WTC11 (cell line): Measurements from ENCODE around the gene ADA. TPM values are rescaled to one million over a fixed set of nuclear protein-coding genes. Genes with fewer than 3 reads are reported as not detected.

Experiments
- ATAC-seq: fragments of 200-7000 bp; cut with Tn5 transposase; 2 replicates; pipeline ENCODE4 v1.10.0; 2021; ENCODE audit warnings: mild to moderate bottlenecking, moderate library complexity
- CTCF ChIA-PET: fragments of 300-600 bp; sonication (Branson Sonifier 250); formaldehyde crosslinking; loops from one replicate; lab custom pipeline; 2021; ENCODE audit warnings: antibody characterized with exemption; lab: Charles Lee
- POLR2A ChIA-PET: fragments of 350-600 bp; sonication (Branson Sonifier 250); formaldehyde crosslinking; loops from one replicate; lab custom pipeline; 2021; ENCODE audit warnings: antibody characterized with exemption; lab: Charles Lee
- DNase-seq: peaks from one replicate; pipeline ENCODE4 v3.0.0; 2021; ENCODE audit warnings: low spot score
- H3K27ac Mint-ChIP-seq: 2 replicates; pipeline ENCODE4 v1.8.0; 2021; ENCODE audit warnings: mixed read lengths
- H3K27me3 Mint-ChIP-seq: 2 replicates; pipeline ENCODE4 v1.8.0; 2021; ENCODE audit warnings: low read depth, mild to moderate bottlenecking, moderate library complexity, mixed read lengths
- H3K36me3 Mint-ChIP-seq: 2 replicates; pipeline ENCODE4 v1.8.0; 2021; ENCODE audit warnings: mixed read lengths
- H3K4me1 Mint-ChIP-seq: 2 replicates; pipeline ENCODE4 v1.8.0; 2022; ENCODE audit warnings: mixed read lengths
- H3K4me3 Mint-ChIP-seq: 2 replicates; pipeline ENCODE4 v1.8.0; 2021; ENCODE audit warnings: mild to moderate bottlenecking, moderate library complexity, mixed read lengths
- H3K9me3 Mint-ChIP-seq: 2 replicates; pipeline ENCODE4 v1.8.0; 2021; ENCODE audit warnings: mixed read lengths
- AFF4 ChIP-seq: sonication (generic); formaldehyde crosslinking; IDR thresholded peaks from 2 replicates; pipeline ENCODE4 v1.8.1; 2023; ENCODE audit warnings: mild to moderate bottlenecking, missing genetic modification reagents, borderline replicate concordance
- ATF3 ChIP-seq: sonication (generic); formaldehyde crosslinking; conservative IDR thresholded peaks from 2 replicates; pipeline ENCODE4 v1.8.1; 2022; ENCODE audit warnings: mild to moderate bottlenecking, missing genetic modification reagents
- CREM ChIP-seq: sonication (generic); formaldehyde crosslinking; IDR thresholded peaks from 2 replicates; pipeline ENCODE4 v1.8.1; 2022; ENCODE audit warnings: mild to moderate bottlenecking, missing genetic modification reagents, moderate library complexity
- E2F5 ChIP-seq: sonication (generic); formaldehyde crosslinking; IDR thresholded peaks from 2 replicates; pipeline ENCODE4 v1.8.1; 2022; ENCODE audit warnings: mild to moderate bottlenecking, moderate library complexity, missing genetic modification reagents
- ELF4 ChIP-seq: sonication (generic); formaldehyde crosslinking; IDR thresholded peaks from 2 replicates; pipeline ENCODE4 v1.8.1; 2022; ENCODE audit warnings: low read depth, mild to moderate bottlenecking, moderate library complexity, missing genetic modification reagents
- ETV6 ChIP-seq: sonication (generic); formaldehyde crosslinking; IDR thresholded peaks from 2 replicates; pipeline ENCODE4 v1.8.1; 2022; ENCODE audit warnings: mild to moderate bottlenecking, missing genetic modification reagents
- FOXP4 ChIP-seq: sonication (generic); formaldehyde crosslinking; IDR thresholded peaks from 2 replicates; pipeline ENCODE4 v1.8.0; 2022; ENCODE audit warnings: mild to moderate bottlenecking, missing genetic modification reagents
- GABPB1 ChIP-seq: sonication (generic); formaldehyde crosslinking; IDR thresholded peaks from 2 replicates; pipeline ENCODE4 v1.8.1; 2023; ENCODE audit warnings: mild to moderate bottlenecking, missing genetic modification reagents
- GRHL2 ChIP-seq: fragments of 250-450 bp; sonication (Bioruptor Pico); IDR thresholded peaks from 2 replicates; pipeline ENCODE4 v1.8.0; 2022; ENCODE audit warnings: mild to moderate bottlenecking, moderate library complexity; ENCODE audit not compliant: insufficient replicate concordance, severe bottlenecking
- HMGXB4 ChIP-seq: sonication (generic); formaldehyde crosslinking; IDR thresholded peaks from 2 replicates; pipeline ENCODE4 v1.8.1; 2023; ENCODE audit warnings: mild to moderate bottlenecking, moderate library complexity, missing genetic modification reagents
- IRF2 ChIP-seq: sonication (generic); formaldehyde crosslinking; IDR thresholded peaks from 2 replicates; pipeline ENCODE4 v1.8.0; 2022; ENCODE audit warnings: low read depth, missing genetic modification reagents, borderline replicate concordance
- JAZF1 ChIP-seq: fragments of 250-450 bp; sonication (Bioruptor Pico); IDR thresholded peaks from 2 replicates; pipeline ENCODE4 v1.9.0; 2021; ENCODE audit warnings: moderate library complexity, mild to moderate bottlenecking, inconsistent platforms
- JUN ChIP-seq: sonication (generic); formaldehyde crosslinking; IDR thresholded peaks from 2 replicates; pipeline ENCODE4 v1.8.0; 2023; ENCODE audit warnings: mild to moderate bottlenecking, missing genetic modification reagents
- KAT7 ChIP-seq: sonication (generic); formaldehyde crosslinking; IDR thresholded peaks from 2 replicates; pipeline ENCODE4 v1.8.1; 2023; ENCODE audit warnings: missing genetic modification reagents, mild to moderate bottlenecking, borderline replicate concordance
- MAX ChIP-seq: sonication (generic); formaldehyde crosslinking; IDR thresholded peaks from 2 replicates; pipeline ENCODE4 v1.8.0; 2022; ENCODE audit warnings: mild to moderate bottlenecking, missing genetic modification reagents
- MXD4 ChIP-seq: fragments of 250-450 bp; sonication (Bioruptor Pico); IDR thresholded peaks from 2 replicates; pipeline ENCODE4 v1.8.0; 2021; ENCODE audit warnings: mild to moderate bottlenecking, moderate library complexity, borderline replicate concordance
- MYBL2 ChIP-seq: sonication (generic); formaldehyde crosslinking; IDR thresholded peaks from 2 replicates; pipeline ENCODE4 v1.8.1; 2023; ENCODE audit warnings: mild to moderate bottlenecking, moderate library complexity, missing genetic modification reagents
- NR1H2 ChIP-seq: sonication (generic); formaldehyde crosslinking; IDR thresholded peaks from 2 replicates; pipeline ENCODE4 v1.9.0; 2021; ENCODE audit warnings: mild to moderate bottlenecking, moderate library complexity, missing genetic modification reagents
- NR2C2 ChIP-seq: sonication (generic); formaldehyde crosslinking; IDR thresholded peaks from 2 replicates; pipeline ENCODE4 v1.8.0; 2022; ENCODE audit warnings: mild to moderate bottlenecking, missing genetic modification reagents
- OVOL2 ChIP-seq: fragments of 250-450 bp; sonication (Bioruptor Pico); IDR thresholded peaks from 2 replicates; pipeline ENCODE4 v1.9.0; 2021; ENCODE audit warnings: mild to moderate bottlenecking, borderline replicate concordance
- RELA ChIP-seq: sonication (generic); formaldehyde crosslinking; IDR thresholded peaks from 2 replicates; pipeline ENCODE4 v1.8.1; 2022; ENCODE audit warnings: missing genetic modification reagents, mild to moderate bottlenecking, borderline replicate concordance
- SMAD4 ChIP-seq: sonication (generic); formaldehyde crosslinking; IDR thresholded peaks from 2 replicates; pipeline ENCODE4 v1.8.0; 2022; ENCODE audit warnings: mild to moderate bottlenecking, missing genetic modification reagents
- SOX15 ChIP-seq: fragments of 250-450 bp; sonication (Bioruptor Pico); IDR thresholded peaks from 2 replicates; pipeline ENCODE4 v1.9.0; 2021; ENCODE audit warnings: mild to moderate bottlenecking
- SP1 ChIP-seq: sonication (generic); formaldehyde crosslinking; conservative IDR thresholded peaks from 2 replicates; pipeline ENCODE4 v1.8.1; 2022; ENCODE audit warnings: missing genetic modification reagents
- TEAD1 ChIP-seq: sonication (generic); formaldehyde crosslinking; IDR thresholded peaks from 2 replicates; pipeline ENCODE4 v1.8.0; 2022; ENCODE audit warnings: mild to moderate bottlenecking, missing genetic modification reagents
- TP53 ChIP-seq: sonication (generic); formaldehyde crosslinking; IDR thresholded peaks from 2 replicates; pipeline ENCODE4 v1.8.1; 2023; ENCODE audit warnings: mild to moderate bottlenecking, missing genetic modification reagents
- ZNF121 ChIP-seq: sonication (generic); formaldehyde crosslinking; IDR thresholded peaks from 2 replicates; pipeline ENCODE4 v1.8.0; 2023; ENCODE audit warnings: missing genetic modification reagents
- ZNF138 ChIP-seq: sonication (generic); formaldehyde crosslinking; conservative IDR thresholded peaks from 2 replicates; pipeline ENCODE4 v1.8.1; 2022; ENCODE audit warnings: mild to moderate bottlenecking, moderate library complexity, missing genetic modification reagents
- ZNF317 ChIP-seq: sonication (generic); formaldehyde crosslinking; IDR thresholded peaks from 2 replicates; pipeline ENCODE4 v1.8.1; 2023; ENCODE audit warnings: low read depth, mild to moderate bottlenecking, moderate library complexity, missing genetic modification reagents, borderline replicate concordance
- total RNA-seq: library from RNA; stranded (reverse); gene quantifications from 3 replicates; pipeline ENCODE4 v1.2.3, GENCODE V29; 2021

Gene ADA
- total RNA-seq, 1 experiment from 2014 or later: 19.7 TPM

- TF ChIP-seq ZNF121 (CRISPR knock-in tag): no peak
- no peak for TF ChIP-seq FOXP4 (CRISPR knock-in tag)
- no peak for TF ChIP-seq GABPB1
- no peak for TF ChIP-seq JAZF1 (CRISPR knock-in tag)
- TF ChIP-seq ELF4 (CRISPR knock-in tag): no peak
- no peak for TF ChIP-seq ATF3
- TF ChIP-seq RELA: no peak
- TF ChIP-seq MAX (CRISPR knock-in tag): no peak
- TF ChIP-seq GRHL2: no peak
- no peak for TF ChIP-seq TEAD1 (CRISPR knock-in tag)
- TF ChIP-seq IRF2 (CRISPR knock-in tag): no peak
- TF ChIP-seq E2F5 (CRISPR knock-in tag): no peak
- no peak for TF ChIP-seq MYBL2 (CRISPR knock-in tag)
- TF ChIP-seq OVOL2 (CRISPR knock-in tag): no peak
- no peak for TF ChIP-seq CREM (CRISPR knock-in tag)
- no peak for TF ChIP-seq MXD4 (CRISPR knock-in tag)
- TF ChIP-seq NR2C2 (CRISPR knock-in tag): no peak
- TF ChIP-seq SOX15 (CRISPR knock-in tag): no peak
- Mint-ChIP-seq H3K27ac (no peak overlapping the region), H3K36me3 (peaks cover 61% of the 10 kb centered on the region), H3K9me3 (no peaks in the 10 kb centered on the region), H3K27me3 (peaks cover 76% of the 10 kb centered on the region), H3K4me3 (no peak overlapping the region), H3K4me1 (peaks cover 6% of the 10 kb centered on the region)
- POLR2A ChIA-PET: no interaction called here
- DNase-seq (no peak), ATAC-seq (no peak)
- CTCF ChIA-PET: no interaction called here
Observed at GRCh38 chr20:44622501-44623270, 28.8 kb downstream of the ADA start.

- ATAC-seq (no peak), DNase-seq (no peak)
- ChIA-PET POLR2A (no interaction called here), CTCF (interaction anchor here (0.7 kb wide), 1 partner anchor 233 kb away, joined by 3 read pairs; no protein-coding TSS in a partner anchor)
- TF ChIP-seq ZNF317 (CRISPR knock-in tag) (no peak), JUN (no peak), TP53 (CRISPR knock-in tag) (no peak), SMAD4 (CRISPR knock-in tag) (no peak), AFF4 (CRISPR knock-in tag) (no peak), ETV6 (CRISPR knock-in tag) (no peak), NR1H2 (no peak), KAT7 (CRISPR knock-in tag) (no peak), ZNF138 (CRISPR knock-in tag) (no peak), HMGXB4 (CRISPR knock-in tag) (no peak), SP1 (CRISPR knock-in tag) (no peak), SOX15 (CRISPR knock-in tag) (no peak), IRF2 (CRISPR knock-in tag) (no peak)
- Mint-ChIP-seq H3K4me3 (no peak overlapping the region), H3K9me3 (no peaks in the 10 kb centered on the region), H3K36me3 (peaks cover 61% of the 10 kb centered on the region), H3K27me3 (peaks cover 83% of the 10 kb centered on the region), H3K27ac (no peak overlapping the region), H3K4me1 (peaks cover 14% of the 10 kb centered on the region)
Observed at GRCh38 chr20:44621939-44622338, 29.6 kb downstream of the ADA start.
